ENCODE results near the gene EFCAB10. TPM values are rescaled to one million over a fixed set of nuclear protein-coding genes. Genes with fewer than 3 reads are reported as not detected.

The EFCAB10 gene
- total RNA-seq, 1 experiment from 2014 or later: 0.18 TPM

DNA sequence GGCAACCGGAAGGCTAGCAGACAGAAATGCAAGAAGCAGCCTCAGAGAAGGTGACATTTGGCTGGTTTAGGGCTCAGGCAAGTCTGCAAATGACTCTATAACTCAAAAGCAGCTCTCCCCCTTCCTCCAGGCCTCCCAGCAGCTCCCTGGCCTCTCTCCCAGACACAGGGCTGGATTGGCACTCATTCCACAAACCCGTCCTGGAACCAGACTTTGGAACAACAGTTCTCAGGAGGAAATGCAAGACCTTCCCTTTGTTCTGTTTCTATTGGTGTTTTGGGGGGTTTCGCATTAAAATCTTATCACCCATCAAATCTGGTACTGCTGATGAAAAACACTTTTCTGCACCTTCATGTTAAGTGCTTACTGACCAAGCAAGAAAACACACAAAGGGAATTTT lies 40.3 kb upstream of the EFCAB10 start:
- BruUV-seq (replicated peaks): no TSS peak
- Histone ChIP-seq H4K20me1 (ENCODE audit: low read length) (no peaks in the 10 kb centered on the region), H2AFZ (ENCODE audit: low read length) (no peak overlapping the region), H3K27me3 (ENCODE audit: low read length) (no peaks in the 10 kb centered on the region), H3K4me1 (ENCODE audit: insufficient read depth, low read length) (no peaks in the 10 kb centered on the region), H3K9me2 (replicated peaks; ENCODE audit: low read length) (no peaks in the 10 kb centered on the region), H3K9me3 (ENCODE audit: low read length) (no peaks in the 10 kb centered on the region), H3K4me2 (ENCODE audit: low read length) (no peak overlapping the region), H3K4me3 (ENCODE audit: low read length) (no peak overlapping the region), H3F3A (ENCODE audit: low read length, unreplicated experiment) (no peaks in the 10 kb centered on the region), H3K9ac (ENCODE audit: low read length) (no peak overlapping the region), H3K27ac (ENCODE audit: low read length) (no peak overlapping the region), H3K36me3 (ENCODE audit: low read depth, low read length) (no peaks in the 10 kb centered on the region; the same call in 1 of the 2 replicates), H3K79me2 (ENCODE audit: low read length) (no peaks in the 10 kb centered on the region)
- TF ChIP-seq EZH2phosphoT487 (IDR thresholded peaks at IDR 0.05; ENCODE audit: borderline replicate concordance, low read length): no peak
- no peak for TF ChIP-seq EZH2 (IDR thresholded peaks at IDR 0.05; ENCODE audit: low read length, unreplicated experiment)
- TF ChIP-seq, protein P1, sequence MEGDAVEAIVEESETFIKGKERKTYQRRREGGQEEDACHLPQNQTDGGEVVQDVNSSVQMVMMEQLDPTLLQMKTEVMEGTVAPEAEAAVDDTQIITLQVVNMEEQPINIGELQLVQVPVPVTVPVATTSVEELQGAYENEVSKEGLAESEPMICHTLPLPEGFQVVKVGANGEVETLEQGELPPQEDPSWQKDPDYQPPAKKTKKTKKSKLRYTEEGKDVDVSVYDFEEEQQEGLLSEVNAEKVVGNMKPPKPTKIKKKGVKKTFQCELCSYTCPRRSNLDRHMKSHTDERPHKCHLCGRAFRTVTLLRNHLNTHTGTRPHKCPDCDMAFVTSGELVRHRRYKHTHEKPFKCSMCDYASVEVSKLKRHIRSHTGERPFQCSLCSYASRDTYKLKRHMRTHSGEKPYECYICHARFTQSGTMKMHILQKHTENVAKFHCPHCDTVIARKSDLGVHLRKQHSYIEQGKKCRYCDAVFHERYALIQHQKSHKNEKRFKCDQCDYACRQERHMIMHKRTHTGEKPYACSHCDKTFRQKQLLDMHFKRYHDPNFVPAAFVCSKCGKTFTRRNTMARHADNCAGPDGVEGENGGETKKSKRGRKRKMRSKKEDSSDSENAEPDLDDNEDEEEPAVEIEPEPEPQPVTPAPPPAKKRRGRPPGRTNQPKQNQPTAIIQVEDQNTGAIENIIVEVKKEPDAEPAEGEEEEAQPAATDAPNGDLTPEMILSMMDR (conservative IDR thresholded peaks at IDR 0.05; ENCODE audit: low read depth, low read length): no peak
- DNase-seq: no peak
- CTCF ChIA-PET: no interaction called here
- POLR2A ChIA-PET (ENCODE audit: unreplicated experiment): no interaction called here
- intact Hi-C loops (cut with micrococcal nuclease): no loop called here
- ATAC-seq: no peak

DNA sequence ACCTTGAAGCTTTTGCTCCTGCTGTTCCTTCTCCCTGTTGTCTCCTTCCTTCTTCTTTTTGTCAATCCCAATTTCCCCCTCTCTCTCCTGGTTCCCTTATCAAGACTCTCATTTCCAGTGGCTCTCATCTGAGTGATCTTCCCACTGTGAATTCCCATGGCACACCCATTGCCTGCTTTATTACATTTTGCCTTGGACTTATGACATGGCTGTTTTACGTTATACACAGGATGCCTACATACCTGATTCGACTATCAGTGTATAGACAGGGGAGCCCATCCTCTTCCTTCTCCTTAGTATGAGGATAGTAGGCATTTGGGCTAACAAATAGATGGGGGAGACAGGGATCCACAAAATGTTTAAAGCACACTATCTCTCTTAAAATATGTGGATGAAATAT lies 39.9 kb upstream of the EFCAB10 start:
- BruUV-seq (replicated peaks): no TSS peak
- POLR2A ChIA-PET (ENCODE audit: unreplicated experiment): no interaction called here
- TF ChIP-seq, protein P1 (conservative IDR thresholded peaks at IDR 0.05; ENCODE audit: low read depth, low read length): no peak
- TF ChIP-seq EZH2phosphoT487 (IDR thresholded peaks at IDR 0.05; ENCODE audit: borderline replicate concordance, low read length) (no peak), EZH2 (IDR thresholded peaks at IDR 0.05; ENCODE audit: low read length, unreplicated experiment) (no peak)
- Histone ChIP-seq H4K20me1 (ENCODE audit: low read length) (no peaks in the 10 kb centered on the region), H3K79me2 (ENCODE audit: low read length) (no peaks in the 10 kb centered on the region), H3F3A (ENCODE audit: low read length, unreplicated experiment) (no peaks in the 10 kb centered on the region), H3K27me3 (ENCODE audit: low read length) (no peaks in the 10 kb centered on the region), H3K9ac (ENCODE audit: low read length) (no peak overlapping the region), H3K4me1 (ENCODE audit: insufficient read depth, low read length) (no peaks in the 10 kb centered on the region), H3K36me3 (ENCODE audit: low read depth, low read length) (no peaks in the 10 kb centered on the region; the same call in 1 of the 2 replicates), H3K9me3 (ENCODE audit: low read length) (no peaks in the 10 kb centered on the region), H3K4me2 (ENCODE audit: low read length) (no peak overlapping the region), H3K4me3 (ENCODE audit: low read length) (no peak overlapping the region), H2AFZ (ENCODE audit: low read length) (no peak overlapping the region), H3K9me2 (replicated peaks; ENCODE audit: low read length) (no peaks in the 10 kb centered on the region), H3K27ac (ENCODE audit: low read length) (no peak overlapping the region)
- no peak for ATAC-seq
- no peak for DNase-seq
- CTCF ChIA-PET: no interaction called here
- intact Hi-C loops (cut with micrococcal nuclease): no loop called here

DNA sequence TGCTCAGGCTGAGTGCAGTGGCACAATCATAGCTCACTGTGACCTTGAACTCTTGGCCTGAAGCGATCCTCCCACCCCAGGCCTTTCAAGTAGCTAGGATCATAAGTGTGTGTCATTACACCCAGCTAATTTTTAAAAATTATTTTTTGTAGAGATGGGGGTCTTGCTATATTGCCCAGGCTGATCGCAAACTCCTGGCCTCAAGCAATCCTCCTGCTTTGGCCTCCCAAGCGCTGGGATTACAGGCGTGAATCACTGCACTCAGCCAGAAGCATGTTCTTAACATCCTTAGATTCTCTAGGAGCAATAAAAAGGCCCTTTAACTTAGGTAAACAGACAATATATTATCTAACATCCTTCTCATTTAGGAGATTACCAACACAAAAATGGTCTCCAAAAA lies 38.3 kb upstream of the EFCAB10 start:
- ChIA-PET POLR2A (ENCODE audit: unreplicated experiment) (no interaction called here), CTCF (no interaction called here)
- Histone ChIP-seq H3K4me2 (ENCODE audit: low read length) (no peak overlapping the region), H3K9me2 (replicated peaks; ENCODE audit: low read length) (no peaks in the 10 kb centered on the region), H4K20me1 (ENCODE audit: low read length) (no peaks in the 10 kb centered on the region), H3K4me1 (ENCODE audit: insufficient read depth, low read length) (no peaks in the 10 kb centered on the region), H3K79me2 (ENCODE audit: low read length) (no peaks in the 10 kb centered on the region), H3K4me3 (ENCODE audit: low read length) (no peak overlapping the region), H2AFZ (ENCODE audit: low read length) (no peak overlapping the region), H3K36me3 (ENCODE audit: low read depth, low read length) (no peaks in the 10 kb centered on the region), H3F3A (ENCODE audit: low read length, unreplicated experiment) (no peaks in the 10 kb centered on the region), H3K27me3 (ENCODE audit: low read length) (no peaks in the 10 kb centered on the region), H3K9ac (ENCODE audit: low read length) (no peak overlapping the region), H3K9me3 (ENCODE audit: low read length) (no peaks in the 10 kb centered on the region), H3K27ac (ENCODE audit: low read length) (no peak overlapping the region)
- intact Hi-C loops (cut with micrococcal nuclease): no loop called here
- no peak for TF ChIP-seq EZH2phosphoT487 (IDR thresholded peaks at IDR 0.05; ENCODE audit: borderline replicate concordance, low read length)
- TF ChIP-seq EZH2 (IDR thresholded peaks at IDR 0.05; ENCODE audit: low read length, unreplicated experiment): no peak
- TF ChIP-seq, protein P1 (conservative IDR thresholded peaks at IDR 0.05; ENCODE audit: low read depth, low read length): no peak
- DNase-seq (no peak), ATAC-seq (no peak)
- no TSS peak for BruUV-seq (replicated peaks)

All from PC-3 (cell line).